Common myeloid progenitor, CD34-positive (primary cell): ENCODE data around the gene DPEP1.

Experiments used
- CTCF ChIA-PET: fragments of 350-600 bp; sonication (Branson Sonifier 250); formaldehyde crosslinking; loops from one replicate; lab custom pipeline; 2021; ENCODE audit warnings: antibody characterized with exemption; lab: Charles Lee
- POLR2A ChIA-PET: fragments of 350-600 bp; sonication (Branson Sonifier 250); formaldehyde crosslinking; loops from one replicate; lab custom pipeline; 2021; ENCODE audit warnings: antibody characterized with exemption; lab: Charles Lee
- DNase-seq, 3 donors: peaks; one replicate each; pipeline versions ENCODE4 v3.0.0 to v3.0.0-alpha.2; 2013
- H3K27ac ChIP-seq, 2 experiments: 1 replicate in 1 of 2; 2 replicates in 1 of 2; pipeline ENCODE4 v1.7.0; 2013; ENCODE audit warnings: inconsistent platforms in 2 of 2, low read length in 2 of 2, mild to moderate bottlenecking in 2 of 2, low read depth in 1 of 2, moderate library complexity in 1 of 2; ENCODE audit not compliant: severe bottlenecking in 2 of 2, insufficient read depth in 1 of 2, poor library complexity in 1 of 2
- H3K27me3 ChIP-seq, 5 experiments: replicated peaks in 2 of 5; 1 replicate in 3 of 5; 2 replicates in 2 of 5; pipeline versions ENCODE4 v1.6.1 to v1.7.0; 2013; ENCODE audit warnings: low read length in 4 of 5, mild to moderate bottlenecking in 2 of 5, moderate library complexity in 2 of 5, inconsistent platforms in 1 of 5; ENCODE audit not compliant: insufficient read depth in 5 of 5, control insufficient read depth in 4 of 5
- H3K36me3 ChIP-seq, 4 experiments: 1 replicate in 2 of 4; 2 replicates in 2 of 4; pipeline versions ENCODE4 v1.6.1 to v1.7.0; 2013; ENCODE audit warnings: low read length in 3 of 4, control low read depth in 1 of 4, mild to moderate bottlenecking in 1 of 4; ENCODE audit not compliant: control insufficient read depth in 4 of 4, insufficient read depth in 4 of 4
- H3K4me1 ChIP-seq, 4 experiments: 1 replicate in 3 of 4; 2 replicates in 1 of 4; pipeline versions ENCODE4 v1.6.1 to v1.7.1; 2013; ENCODE audit warnings: low read length in 3 of 4, mild to moderate bottlenecking in 3 of 4, control low read depth in 1 of 4, inconsistent platforms in 1 of 4, moderate library complexity in 1 of 4; ENCODE audit not compliant: control insufficient read depth in 4 of 4, insufficient read depth in 4 of 4; ENCODE audit errors: control extremely low read depth in 1 of 4
- H3K4me3 ChIP-seq, 7 experiments: 1 replicate in 4 of 7; 2 replicates in 3 of 7; pipeline versions ENCODE4 v1.5.1 to v1.7.0; 2013; ENCODE audit warnings: mild to moderate bottlenecking in 7 of 7, low read length in 6 of 7, moderate library complexity in 6 of 7, inconsistent platforms in 2 of 7, low read depth in 2 of 7, control low read depth in 1 of 7; ENCODE audit not compliant: insufficient read depth in 4 of 7, control insufficient read depth in 1 of 7; ENCODE audit errors: extremely low read depth in 1 of 7
- H3K9me3 ChIP-seq, 5 experiments: 1 replicate in 4 of 5; 2 replicates in 1 of 5; pipeline versions ENCODE4 v1.6.1 to v1.7.1; 2013; ENCODE audit warnings: low read length in 4 of 5, mild to moderate bottlenecking in 2 of 5, inconsistent platforms in 1 of 5, low read depth in 1 of 5, moderate library complexity in 1 of 5; ENCODE audit not compliant: control insufficient read depth in 4 of 5, insufficient read depth in 2 of 5; ENCODE audit errors: control extremely low read depth in 1 of 5
- WGBS: methylation state at CpG from one replicate; pipeline ENCODE4 v1.1.5; 2013; ENCODE audit not compliant: insufficient coverage; 5-methylcytosine and 5-hydroxymethylcytosine counted together

DPEP1 gene

DNA sequence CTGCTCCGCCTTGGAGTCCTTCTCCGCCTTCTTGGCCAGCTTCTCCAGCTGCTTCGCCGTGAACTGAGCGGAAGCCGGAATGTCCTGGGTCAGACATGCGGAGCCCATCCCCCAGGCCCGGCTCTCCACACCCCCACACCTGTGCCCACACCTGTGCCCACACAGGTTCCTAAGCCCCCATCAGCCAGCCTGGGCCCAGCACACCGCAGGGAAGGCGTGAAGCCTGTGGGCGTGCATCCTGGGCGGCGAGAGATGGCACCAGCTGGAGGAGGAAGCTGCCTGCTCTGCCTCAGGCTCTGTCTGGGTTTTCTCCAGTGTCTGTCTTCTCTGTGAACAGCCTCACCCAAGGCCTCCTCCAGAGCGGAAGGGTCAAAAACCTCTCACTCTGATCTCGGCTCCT, 38.1 kb downstream of the DPEP1 start:
- Histone ChIP-seq H3K36me3 (peaks cover 6 to 33% (median 22%) of the 10 kb centered on the region in 4 experiments), H3K9me3 (peaks cover 0 to 3% (median 0%) of the 10 kb centered on the region in 5 experiments), H3K27ac (no peak overlapping the region), H3K27me3 (no peaks in the 10 kb centered on the region), H3K4me1 (peaks cover 2 to 10% (median 8%) of the 10 kb centered on the region in 4 experiments), H3K4me3 (no peak overlapping the region)
- ChIA-PET CTCF (no interaction called here), POLR2A (no interaction called here)
- 99% methylated on average over 14 of the region's 15 CpGs for WGBS
- DNase-seq, result no peak

DNA sequence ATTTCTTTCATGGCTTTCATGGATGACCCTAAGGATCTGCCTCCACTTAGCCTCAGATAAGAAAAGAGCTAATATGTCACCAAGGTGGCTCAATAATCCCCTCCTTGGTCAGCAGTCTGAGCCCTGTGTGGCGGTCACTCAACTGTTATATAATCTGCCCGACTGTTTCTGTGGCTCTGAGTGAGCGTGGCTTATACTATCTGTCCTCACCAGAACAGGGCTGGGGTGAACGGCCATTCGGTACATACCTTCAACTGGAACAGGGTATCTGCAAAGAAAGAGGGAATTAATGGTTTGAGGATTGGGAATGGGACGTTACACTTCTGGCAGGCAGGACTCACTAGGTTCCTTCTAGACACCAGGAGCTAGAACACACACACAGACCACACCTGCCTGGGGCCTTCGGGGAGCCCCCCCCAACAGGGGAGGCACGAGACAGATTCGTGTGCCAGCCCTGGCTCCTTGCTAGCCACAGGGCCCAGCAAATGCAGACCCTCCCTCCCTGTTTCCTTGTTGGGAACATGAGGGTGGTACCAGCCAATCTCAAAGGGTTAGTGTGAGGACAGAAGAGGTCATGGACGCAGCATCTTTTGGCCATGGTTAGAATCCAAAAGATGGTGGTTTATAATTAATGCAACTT, 40.3 kb downstream of the DPEP1 start:
- Histone ChIP-seq H3K27ac (peak overlapping the region in 1 of 2 experiments; percentile 28), H3K4me3 (no peak overlapping the region), H3K4me1 (peaks cover 7 to 24% (median 21%) of the 10 kb centered on the region in 4 experiments), H3K27me3 (no peaks in the 10 kb centered on the region), H3K36me3 (peaks cover 3 to 24% (median 17%) of the 10 kb centered on the region in 4 experiments), H3K9me3 (no peaks in the 10 kb centered on the region)
- CTCF ChIA-PET, result no interaction called here
- POLR2A ChIA-PET, result no interaction called here
- WGBS, result 100% methylated on average over 5 of the region's 10 CpGs
- DNase-seq, result no peak

DNA sequence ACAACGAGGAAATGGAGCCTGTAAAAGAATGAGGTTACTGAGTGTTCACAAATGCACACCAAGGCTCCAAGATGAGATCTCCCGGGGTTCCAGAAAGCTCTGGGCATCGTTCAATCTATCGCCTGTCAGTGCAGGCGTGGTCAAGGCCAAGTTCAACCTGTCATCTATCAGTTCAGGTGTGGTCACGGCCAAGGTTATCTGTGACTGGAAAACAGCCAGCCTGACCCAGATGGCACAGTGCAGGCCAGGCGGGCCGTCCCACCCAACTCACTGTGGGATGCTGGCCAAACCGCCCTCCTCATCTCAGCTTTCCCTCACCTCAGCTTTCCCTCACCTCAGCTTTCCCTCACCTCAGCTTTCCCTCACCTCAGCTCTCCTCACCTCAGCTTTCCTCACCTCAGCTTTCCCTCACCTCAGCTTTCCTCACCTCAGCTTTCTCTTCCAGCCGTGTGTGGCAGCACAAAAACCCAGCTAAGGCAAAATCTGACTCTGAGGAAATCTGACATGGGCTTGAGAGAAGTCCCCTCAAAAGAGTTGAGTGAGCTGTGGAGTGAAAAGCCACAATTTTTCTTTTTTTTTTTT, 41.7 kb downstream of the DPEP1 start:
- no peaks in the 10 kb centered on the region for H3K9me3 ChIP-seq
- no peak overlapping the region for H3K27ac ChIP-seq
- H3K4me1 ChIP-seq, result peaks cover 9 to 27% (median 21%) of the 10 kb centered on the region in 4 experiments
- ChIA-PET CTCF (no interaction called here), POLR2A (no interaction called here)
- H3K4me3 ChIP-seq, result no peak overlapping the region
- WGBS, result 94% methylated on average over 7 of the region's 10 CpGs
- no peaks in the 10 kb centered on the region for H3K27me3 ChIP-seq
- DNase-seq, result no peak
- H3K36me3 ChIP-seq, result peaks cover 3 to 25% (median 18%) of the 10 kb centered on the region in 4 experiments

DNA sequence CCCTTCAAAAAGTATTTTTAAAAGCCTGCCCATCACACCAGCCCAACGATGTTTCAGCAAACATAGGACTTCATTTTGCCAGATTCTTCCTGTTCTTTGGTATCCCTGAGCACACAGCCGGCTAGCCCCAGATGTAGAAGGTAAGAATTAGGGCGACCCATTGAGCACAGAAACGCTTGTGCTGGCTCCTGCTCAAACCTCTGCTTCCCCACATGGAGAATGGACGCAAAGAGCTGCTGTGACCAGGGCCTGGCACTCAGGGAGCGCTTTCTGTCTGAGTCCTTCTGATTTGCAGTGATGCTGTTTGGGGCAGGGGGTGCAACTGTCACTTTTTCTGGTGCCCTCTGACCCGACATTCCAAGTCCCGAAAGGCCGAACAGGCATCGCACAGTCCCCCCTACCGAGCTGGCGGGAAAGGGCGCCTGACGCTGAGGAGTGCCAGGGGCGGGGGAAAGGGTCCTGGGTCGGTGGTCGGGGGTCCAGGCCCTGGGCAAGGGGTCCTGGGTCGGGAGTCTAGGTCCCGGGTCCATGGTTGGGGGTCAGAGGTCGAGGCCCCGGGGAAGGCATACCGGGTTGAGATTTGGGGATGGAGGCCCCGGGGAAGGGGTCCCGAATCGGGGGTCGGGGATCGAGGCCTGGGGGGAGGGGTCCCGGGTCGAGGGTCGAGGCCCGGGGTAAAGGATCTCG, 43.1 kb downstream of the DPEP1 start:
- 30% methylated on average over 21 of the region's 32 CpGs for WGBS
- Histone ChIP-seq H3K9me3 (no peaks in the 10 kb centered on the region), H3K4me3 (peak overlapping the region; percentile 70 to 99 (median 85)), H3K4me1 (peaks cover 9 to 27% (median 21%) of the 10 kb centered on the region in 4 experiments), H3K27me3 (no peaks in the 10 kb centered on the region), H3K36me3 (peaks cover 3 to 25% (median 21%) of the 10 kb centered on the region in 4 experiments), H3K27ac (peak overlapping the region; percentile 79 to 94)
- CTCF ChIA-PET, result interaction anchor here (1.0 kb wide), 1 partner anchor 61 kb away, joined by 3 read pairs; no protein-coding TSS in a partner anchor
- POLR2A ChIA-PET, result interaction anchor here (0.6 to 1.2 kb wide), 3 partner anchors 44 to 78 kb away, joined by 3 to 4 read pairs (median 3); no protein-coding TSS in a partner anchor
- DNase-seq, result no peak

DNA sequence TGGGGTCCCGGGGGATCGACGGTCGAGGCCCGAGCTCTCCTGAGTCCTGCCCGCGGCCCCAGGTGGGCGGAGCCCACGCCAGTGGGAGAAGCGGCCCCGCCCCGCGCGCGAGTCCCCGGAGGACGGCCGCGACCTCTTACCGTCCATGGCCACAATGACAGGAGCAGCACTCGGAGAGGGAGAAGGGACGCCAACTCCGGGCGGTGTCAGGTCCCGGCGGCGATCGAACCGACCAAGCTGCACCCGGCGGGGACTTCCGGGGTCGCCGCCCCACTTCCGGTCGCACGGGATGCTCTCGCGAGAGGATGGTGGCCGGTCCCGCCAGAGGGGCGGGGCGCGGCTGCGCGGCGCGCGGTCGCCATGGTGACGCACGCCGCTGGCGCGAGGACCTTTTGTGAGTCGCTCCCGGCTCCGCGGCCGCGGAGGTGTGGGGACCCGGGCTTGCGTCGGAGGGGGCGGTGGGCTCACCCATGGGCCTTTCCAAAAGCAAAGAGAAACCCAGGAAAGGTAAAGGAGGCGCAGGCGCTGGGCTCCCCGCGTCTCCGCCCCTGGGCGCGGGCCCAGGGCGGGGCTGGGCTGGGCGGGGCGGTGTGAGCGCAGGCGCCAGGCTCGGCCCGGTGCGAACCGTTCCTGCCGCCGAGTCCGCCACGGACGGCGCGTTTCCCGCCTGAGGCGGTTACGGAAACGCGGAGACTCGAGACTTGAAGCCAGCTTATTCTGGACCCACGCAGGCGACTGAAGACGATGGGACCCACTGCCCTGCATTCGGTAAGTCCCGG, 44.2 kb downstream of the DPEP1 start, which contains the start of the genes CHMP1A and SPATA33:
TSS of gene CHMP1A (minus strand) at position 267 of the 779 bp plus-strand sequence. CDS start at position 147, 120 bp downstream.
TSS of gene SPATA33 (plus strand) at position 395 of the 779 bp plus-strand sequence. CDS start at position 471, 76 bp downstream.
- WGBS, result under 1% methylated on average over 85 of the region's 99 CpGs
- H3K27me3 ChIP-seq, result no peaks in the 10 kb centered on the region

DNA sequence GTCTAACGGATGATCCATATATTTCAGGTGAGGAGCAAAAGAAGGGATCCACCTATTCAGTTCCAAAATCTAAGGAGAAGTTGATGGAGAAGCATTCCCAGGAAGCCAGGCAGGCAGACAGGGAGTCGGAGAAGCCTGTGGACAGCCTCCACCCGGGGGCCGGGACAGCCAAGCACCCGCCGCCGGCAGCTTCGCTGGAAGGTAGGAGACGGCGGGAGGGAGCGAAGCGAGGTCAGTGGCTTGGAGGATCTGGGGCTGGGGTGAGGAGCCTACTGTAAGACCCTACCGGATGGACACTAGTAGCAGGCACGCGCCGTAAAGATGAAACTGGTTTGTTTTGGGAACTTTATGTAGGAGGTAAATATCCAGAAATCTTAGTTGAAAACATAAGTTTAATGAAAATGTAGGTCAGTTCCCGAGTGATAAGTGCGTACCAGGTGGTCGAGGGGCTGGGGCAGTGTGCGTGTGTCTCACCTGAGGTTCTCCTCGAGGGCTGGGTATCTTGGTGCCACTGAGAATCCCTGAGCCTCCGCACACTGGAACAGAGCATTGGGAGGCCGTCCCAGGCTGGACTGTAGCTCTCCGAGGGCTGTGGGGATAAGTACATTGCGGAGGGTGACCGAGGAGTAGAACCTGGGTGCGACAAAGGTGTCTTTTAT, 44.9 kb downstream of the DPEP1 start:
- H3K27me3 ChIP-seq, result no peaks in the 10 kb centered on the region
- POLR2A ChIA-PET, result interaction anchor here (0.8 to 2.2 kb wide), 2 partner anchors 10 to 13 kb away, joined by 4 to 6 read pairs; no protein-coding TSS in a partner anchor
- peaks cover 0 to 24% (median 20%) of the 10 kb centered on the region in 4 experiments for H3K36me3 ChIP-seq
- CTCF ChIA-PET, result interaction anchor here (1.6 kb wide), 1 partner anchor 46 kb away, joined by 4 read pairs; no protein-coding TSS in a partner anchor
- no peak for DNase-seq
- peak overlapping the region; percentile 70 to 99 (median 85) for H3K4me3 ChIP-seq
- 28% methylated on average over 27 of the region's 27 CpGs for WGBS
- no peaks in the 10 kb centered on the region for H3K9me3 ChIP-seq
- peak overlapping the region; percentile 79 to 82 for H3K27ac ChIP-seq
- H3K4me1 ChIP-seq, result peaks cover 9 to 27% (median 21%) of the 10 kb centered on the region in 4 experiments

More for the DNA sequence above, 44.2 kb downstream of the DPEP1 start, which contains the start of the genes CHMP1A and SPATA33:
- H3K9me3 ChIP-seq, result no peaks in the 10 kb centered on the region
- peak within 1 kb of the TSS; percentile 70 to 99 (median 85) for H3K4me3 ChIP-seq
- H3K36me3 ChIP-seq, result peaks cover 1 to 27% (median 18%) of the 10 kb centered on the region in 4 experiments
- H3K4me1 ChIP-seq, result peaks cover 9 to 27% (median 21%) of the 10 kb centered on the region in 4 experiments
- peak within 1 kb of the TSS; percentile 79 to 94 for H3K27ac ChIP-seq
- CTCF ChIA-PET, result interaction anchor here (1.0 to 1.6 kb wide), 2 partner anchors 45 to 62 kb away, joined by 3 to 4 read pairs; no protein-coding TSS in a partner anchor
- POLR2A ChIA-PET, result interaction anchor here (0.8 to 2.2 kb wide), 4 partner anchors 11 to 61 kb away, joined by 3 to 6 read pairs (median 4); no protein-coding TSS in a partner anchor
- peak; percentile 86 to 92 (median 89) for DNase-seq
